DOHH2 (cell line): Measurements from ENCODE around the gene MAMDC2.

Source experiments
- CTCF ChIP-seq: fragments of 200-600 bp; sonication (generic); IDR thresholded peaks from one replicate; pipeline ENCODE4 v1.5.1; 2014; ENCODE audit warnings: antibody characterized with exemption, mild to moderate bottlenecking, low read depth, low read length; ENCODE audit not compliant: poor library complexity, severe bottlenecking
- EZH2phosphoT487 ChIP-seq: fragments of 200-600 bp; sonication (generic); IDR thresholded peaks from 2 replicates; pipeline ENCODE4 v1.6.1; 2017; ENCODE audit warnings: borderline replicate concordance, mild to moderate bottlenecking, antibody characterized with exemption, low read length, moderate library complexity, mixed read lengths

- TF ChIP-seq CTCF (no peak), EZH2phosphoT487 (no peak)
Measured at GRCh38 chr9:70053864-70054263, 10.2 kb downstream of the MAMDC2 start.
